Stimulated activated memory B cell treated with anti-CD40 and anti-IgM and Interleukin-4, amounts not matched to agents 10 μg/mL and 1 μg/mL and 100 μg/mL, for 72 hours (primary cell): ENCODE results near the gene RIC8B.
A peak's percentile ranks its signal among the peaks of the same experiment; 100 is the strongest.

ENCODE experiments used
- ATAC-seq: fragments of 150-1000 bp; cut with Tn5 transposase; 2 replicates; pipeline ENCODE4 v1.10.0; 2021
- H3K27ac Mint-ChIP-seq: one replicate; pipeline ENCODE4 v1.8.0; 2022; ENCODE audit warnings: mild to moderate bottlenecking, mixed read lengths
- H3K27me3 Mint-ChIP-seq: one replicate; pipeline ENCODE4 v1.8.0; 2022; ENCODE audit warnings: mixed read lengths
- H3K36me3 Mint-ChIP-seq: one replicate; pipeline ENCODE4 v1.8.0; 2022; ENCODE audit warnings: mixed read lengths
- H3K4me1 Mint-ChIP-seq: one replicate; pipeline ENCODE4 v1.8.0; 2022; ENCODE audit warnings: mixed read lengths
- H3K4me3 Mint-ChIP-seq: one replicate; pipeline ENCODE4 v1.8.0; 2022; ENCODE audit warnings: mild to moderate bottlenecking, moderate library complexity, mixed read lengths
- H3K9me3 Mint-ChIP-seq: one replicate; pipeline ENCODE4 v1.8.0; 2022; ENCODE audit warnings: mixed read lengths

Gene RIC8B

GRCh38 chr12:106769546-106769945, 4.9 kb upstream of the RIC8B start:
- H3K4me3 Mint-ChIP-seq, result no peak overlapping the region
- H3K4me1 Mint-ChIP-seq, result peaks cover 6% of the 10 kb centered on the region
- no peaks in the 10 kb centered on the region for H3K36me3 Mint-ChIP-seq
- no peaks in the 10 kb centered on the region for H3K9me3 Mint-ChIP-seq
- ATAC-seq, result no peak
- no peak overlapping the region for H3K27ac Mint-ChIP-seq
- H3K27me3 Mint-ChIP-seq, result peaks cover 32% of the 10 kb centered on the region

- H3K27ac Mint-ChIP-seq, result no peak overlapping the region
- H3K27me3 Mint-ChIP-seq, result peaks cover 19% of the 10 kb centered on the region
- H3K36me3 Mint-ChIP-seq, result no peaks in the 10 kb centered on the region
- no peaks in the 10 kb centered on the region for H3K9me3 Mint-ChIP-seq
- no peak overlapping the region for H3K4me3 Mint-ChIP-seq
- peaks cover 24% of the 10 kb centered on the region for H3K4me1 Mint-ChIP-seq
- ATAC-seq, result no peak
Measured at GRCh38 chr12:106771425-106771824, 3.1 kb upstream of the RIC8B start.

- H3K4me3 Mint-ChIP-seq, result peak overlapping the region; percentile 92
Measured at GRCh38 chr12:106773286-106774004, 1.0 kb upstream of the RIC8B start.

GRCh38 chr12:106774808-106775524, 484 bp downstream of the RIC8B start:
- ATAC-seq, result peak; percentile 3
- Mint-ChIP-seq H3K9me3 (no peaks in the 10 kb centered on the region), H3K27ac (peak overlapping the region; percentile 87), H3K4me1 (peaks cover 25% of the 10 kb centered on the region), H3K36me3 (no peaks in the 10 kb centered on the region), H3K27me3 (peaks cover 2% of the 10 kb centered on the region), H3K4me3 (peak overlapping the region; percentile 92)

More at GRCh38 chr12:106773286-106774004, 1.0 kb upstream of the RIC8B start:
- H3K27ac Mint-ChIP-seq, result peak overlapping the region; percentile 87
- H3K9me3 Mint-ChIP-seq, result no peaks in the 10 kb centered on the region
- peaks cover 25% of the 10 kb centered on the region for H3K4me1 Mint-ChIP-seq
- ATAC-seq, result no peak
- peaks cover 13% of the 10 kb centered on the region for H3K27me3 Mint-ChIP-seq
- no peaks in the 10 kb centered on the region for H3K36me3 Mint-ChIP-seq

GRCh38 chr12:106776897-106777296, 2.4 kb downstream of the RIC8B start:
- peaks cover 25% of the 10 kb centered on the region for H3K4me1 Mint-ChIP-seq
- no peaks in the 10 kb centered on the region for H3K9me3 Mint-ChIP-seq
- no peak for ATAC-seq

GRCh38 chr12:106780010-106780631, 5.6 kb downstream of the RIC8B start:
- Mint-ChIP-seq H3K4me3 (no peak overlapping the region), H3K4me1 (peaks cover 24% of the 10 kb centered on the region), H3K27ac (no peak overlapping the region), H3K36me3 (peaks cover 20% of the 10 kb centered on the region), H3K9me3 (no peaks in the 10 kb centered on the region), H3K27me3 (no peaks in the 10 kb centered on the region)
- no peak for ATAC-seq

More at GRCh38 chr12:106776897-106777296, 2.4 kb downstream of the RIC8B start:
- no peak overlapping the region for H3K4me3 Mint-ChIP-seq
- H3K27me3 Mint-ChIP-seq, result no peaks in the 10 kb centered on the region
- no peaks in the 10 kb centered on the region for H3K36me3 Mint-ChIP-seq
- H3K27ac Mint-ChIP-seq, result no peak overlapping the region

- Mint-ChIP-seq H3K27me3 (no peaks in the 10 kb centered on the region), H3K9me3 (peaks cover 2% of the 10 kb centered on the region), H3K36me3 (peaks cover 40% of the 10 kb centered on the region), H3K4me3 (no peak overlapping the region), H3K4me1 (peaks cover 10% of the 10 kb centered on the region), H3K27ac (no peak overlapping the region)
- no peak for ATAC-seq
Measured at GRCh38 chr12:106782619-106783018, 8.1 kb downstream of the RIC8B start.

GRCh38 chr12:106783515-106783914, 9.0 kb downstream of the RIC8B start:
- Mint-ChIP-seq H3K4me1 (peaks cover 10% of the 10 kb centered on the region), H3K27me3 (no peaks in the 10 kb centered on the region), H3K27ac (no peak overlapping the region), H3K9me3 (peaks cover 2% of the 10 kb centered on the region), H3K36me3 (peaks cover 41% of the 10 kb centered on the region), H3K4me3 (no peak overlapping the region)
- ATAC-seq, result no peak

GRCh38 chr12:106790020-106790419, 15.5 kb downstream of the RIC8B start:
- H3K4me3 Mint-ChIP-seq, result no peak overlapping the region

GRCh38 chr12:106791531-106791930, 17.0 kb downstream of the RIC8B start:
- Mint-ChIP-seq H3K4me3 (no peak overlapping the region), H3K27ac (no peak overlapping the region), H3K36me3 (peaks cover 40% of the 10 kb centered on the region), H3K27me3 (no peaks in the 10 kb centered on the region), H3K9me3 (peaks cover 2% of the 10 kb centered on the region), H3K4me1 (no peaks in the 10 kb centered on the region)
- ATAC-seq, result no peak

More at GRCh38 chr12:106790020-106790419, 15.5 kb downstream of the RIC8B start:
- Mint-ChIP-seq H3K9me3 (peaks cover 2% of the 10 kb centered on the region), H3K4me1 (no peaks in the 10 kb centered on the region), H3K27me3 (no peaks in the 10 kb centered on the region), H3K36me3 (peaks cover 53% of the 10 kb centered on the region), H3K27ac (no peak overlapping the region)
- ATAC-seq, result no peak

- no peak for ATAC-seq
- H3K27ac Mint-ChIP-seq, result no peak overlapping the region
Measured at GRCh38 chr12:106794369-106794768, 19.9 kb downstream of the RIC8B start.

GRCh38 chr12:106801167-106801708, 26.8 kb downstream of the RIC8B start:
- H3K9me3 Mint-ChIP-seq, result no peaks in the 10 kb centered on the region
- H3K36me3 Mint-ChIP-seq, result peaks cover 27% of the 10 kb centered on the region
- H3K4me1 Mint-ChIP-seq, result peaks cover 16% of the 10 kb centered on the region
- no peaks in the 10 kb centered on the region for H3K27me3 Mint-ChIP-seq
- no peak overlapping the region for H3K4me3 Mint-ChIP-seq
- ATAC-seq, result no peak
- no peak overlapping the region for H3K27ac Mint-ChIP-seq

More at GRCh38 chr12:106794369-106794768, 19.9 kb downstream of the RIC8B start:
- Mint-ChIP-seq H3K4me1 (no peaks in the 10 kb centered on the region), H3K36me3 (peaks cover 25% of the 10 kb centered on the region), H3K9me3 (no peaks in the 10 kb centered on the region), H3K4me3 (no peak overlapping the region), H3K27me3 (no peaks in the 10 kb centered on the region)

GRCh38 chr12:106801830-106802533, 27.5 kb downstream of the RIC8B start:
- Mint-ChIP-seq H3K9me3 (no peaks in the 10 kb centered on the region), H3K27ac (no peak overlapping the region), H3K4me1 (peaks cover 16% of the 10 kb centered on the region), H3K36me3 (peaks cover 34% of the 10 kb centered on the region), H3K4me3 (no peak overlapping the region), H3K27me3 (no peaks in the 10 kb centered on the region)
- no peak for ATAC-seq

- H3K4me3 Mint-ChIP-seq, result no peak overlapping the region
- peaks cover 16% of the 10 kb centered on the region for H3K4me1 Mint-ChIP-seq
- H3K9me3 Mint-ChIP-seq, result no peaks in the 10 kb centered on the region
- H3K27me3 Mint-ChIP-seq, result no peaks in the 10 kb centered on the region
- H3K36me3 Mint-ChIP-seq, result peaks cover 35% of the 10 kb centered on the region
- no peak overlapping the region for H3K27ac Mint-ChIP-seq
- no peak for ATAC-seq
Measured at GRCh38 chr12:106804668-106805067, 30.2 kb downstream of the RIC8B start.

- Mint-ChIP-seq H3K27ac (no peak overlapping the region), H3K9me3 (no peaks in the 10 kb centered on the region), H3K36me3 (peaks cover 18% of the 10 kb centered on the region), H3K27me3 (no peaks in the 10 kb centered on the region), H3K4me1 (no peaks in the 10 kb centered on the region), H3K4me3 (no peak overlapping the region)
- no peak for ATAC-seq
Measured at GRCh38 chr12:106814714-106815113, 40.2 kb downstream of the RIC8B start.
